RWPE2 (cell line): ENCODE measurements around the gene MUC5B.

Experiments
- ATAC-seq: fragments of 200-7000 bp; cut with Tn5 transposase; 3 replicates; pipeline ENCODE4 v1.9.1; 2021; ENCODE audit warnings: low read depth
- DNase-seq: peaks from one replicate; pipeline ENCODE4 v3.0.0-alpha.2; 2020; ENCODE audit warnings: low spot score
- H3K27ac ChIP-seq: fragments of 450-650 bp; 2 replicates; pipeline ENCODE4 v1.5.1; 2017; ENCODE audit warnings: mild to moderate bottlenecking; ENCODE audit not compliant: poor library complexity, severe bottlenecking
- H3K27me3 ChIP-seq: fragments of 250-450 bp; sonication (Bioruptor Pico); 2 replicates; pipeline ENCODE4 v1.5.1; 2021; ENCODE audit warnings: mild to moderate bottlenecking, moderate library complexity; ENCODE audit not compliant: insufficient read depth, poor library complexity, severe bottlenecking
- H3K36me3 ChIP-seq: fragments of 250-450 bp; sonication (Bioruptor Pico); 2 replicates; pipeline ENCODE4 v1.5.1; 2020; ENCODE audit warnings: low read depth, mild to moderate bottlenecking, moderate library complexity
- H3K4me1 ChIP-seq: fragments of 250-450 bp; sonication (Bioruptor Pico); 2 replicates; pipeline ENCODE4 v1.5.1; 2021; ENCODE audit warnings: mild to moderate bottlenecking, moderate library complexity; ENCODE audit not compliant: insufficient read depth, poor library complexity, severe bottlenecking
- H3K4me3 ChIP-seq: fragments of 250-450 bp; sonication (Bioruptor Pico); 2 replicates; pipeline ENCODE4 v1.5.1; 2021; ENCODE audit warnings: mild to moderate bottlenecking, moderate library complexity; ENCODE audit not compliant: severe bottlenecking
- H3K9me3 ChIP-seq: fragments of 250-450 bp; sonication (Bioruptor Pico); 2 replicates; pipeline ENCODE4 v1.5.1; 2021; ENCODE audit warnings: mild to moderate bottlenecking, moderate library complexity; ENCODE audit not compliant: severe bottlenecking
- TF ChIP-seq, protein P1 (sequence below): fragments of 450-650 bp; IDR thresholded peaks from one replicate; pipeline ENCODE4 v1.5.1; 2017; ENCODE audit warnings: mild to moderate bottlenecking, moderate library complexity; ENCODE audit not compliant: poor library complexity, severe bottlenecking

The MUC5B gene

DNA sequence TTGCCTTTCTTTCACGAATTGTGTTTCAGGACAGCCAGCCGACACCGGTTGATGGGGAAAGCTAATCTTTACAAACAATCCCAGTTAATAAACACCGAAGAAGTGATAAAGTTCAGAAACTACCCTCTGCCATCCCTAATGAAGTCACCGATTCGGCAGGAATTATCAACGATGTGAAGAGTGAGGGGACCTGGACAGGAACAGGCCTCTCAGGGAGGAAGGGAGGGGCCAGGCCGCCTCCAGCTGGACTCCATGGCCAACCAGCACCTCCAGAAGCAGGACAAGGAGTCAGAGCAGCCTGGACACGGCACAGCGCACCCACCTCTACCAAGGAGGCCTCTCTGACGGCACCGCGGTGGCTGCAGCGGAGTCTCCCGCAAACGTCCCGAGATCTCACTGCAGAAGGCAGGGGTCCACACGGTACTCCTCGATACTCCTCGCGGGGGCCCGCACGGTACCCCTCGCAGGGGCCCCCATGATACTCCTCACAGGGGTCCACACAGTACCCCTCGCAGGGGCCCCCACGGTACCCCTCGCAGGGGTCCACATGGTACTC, 82.7 kb downstream of the MUC5B start:
- peaks cover 27% of the 10 kb centered on the region for H3K4me1 ChIP-seq
- H3K27ac ChIP-seq = no peak overlapping the region
- H3K27me3 ChIP-seq = no peaks in the 10 kb centered on the region
- H3K9me3 ChIP-seq = no peaks in the 10 kb centered on the region
- ATAC-seq (no peak), DNase-seq (no peak)
- H3K4me3 ChIP-seq = no peak overlapping the region
- H3K36me3 ChIP-seq = peaks cover 5% of the 10 kb centered on the region; the same call in 1 of the 2 replicates
- TF ChIP-seq, protein P1, sequence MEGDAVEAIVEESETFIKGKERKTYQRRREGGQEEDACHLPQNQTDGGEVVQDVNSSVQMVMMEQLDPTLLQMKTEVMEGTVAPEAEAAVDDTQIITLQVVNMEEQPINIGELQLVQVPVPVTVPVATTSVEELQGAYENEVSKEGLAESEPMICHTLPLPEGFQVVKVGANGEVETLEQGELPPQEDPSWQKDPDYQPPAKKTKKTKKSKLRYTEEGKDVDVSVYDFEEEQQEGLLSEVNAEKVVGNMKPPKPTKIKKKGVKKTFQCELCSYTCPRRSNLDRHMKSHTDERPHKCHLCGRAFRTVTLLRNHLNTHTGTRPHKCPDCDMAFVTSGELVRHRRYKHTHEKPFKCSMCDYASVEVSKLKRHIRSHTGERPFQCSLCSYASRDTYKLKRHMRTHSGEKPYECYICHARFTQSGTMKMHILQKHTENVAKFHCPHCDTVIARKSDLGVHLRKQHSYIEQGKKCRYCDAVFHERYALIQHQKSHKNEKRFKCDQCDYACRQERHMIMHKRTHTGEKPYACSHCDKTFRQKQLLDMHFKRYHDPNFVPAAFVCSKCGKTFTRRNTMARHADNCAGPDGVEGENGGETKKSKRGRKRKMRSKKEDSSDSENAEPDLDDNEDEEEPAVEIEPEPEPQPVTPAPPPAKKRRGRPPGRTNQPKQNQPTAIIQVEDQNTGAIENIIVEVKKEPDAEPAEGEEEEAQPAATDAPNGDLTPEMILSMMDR = no peak

DNA sequence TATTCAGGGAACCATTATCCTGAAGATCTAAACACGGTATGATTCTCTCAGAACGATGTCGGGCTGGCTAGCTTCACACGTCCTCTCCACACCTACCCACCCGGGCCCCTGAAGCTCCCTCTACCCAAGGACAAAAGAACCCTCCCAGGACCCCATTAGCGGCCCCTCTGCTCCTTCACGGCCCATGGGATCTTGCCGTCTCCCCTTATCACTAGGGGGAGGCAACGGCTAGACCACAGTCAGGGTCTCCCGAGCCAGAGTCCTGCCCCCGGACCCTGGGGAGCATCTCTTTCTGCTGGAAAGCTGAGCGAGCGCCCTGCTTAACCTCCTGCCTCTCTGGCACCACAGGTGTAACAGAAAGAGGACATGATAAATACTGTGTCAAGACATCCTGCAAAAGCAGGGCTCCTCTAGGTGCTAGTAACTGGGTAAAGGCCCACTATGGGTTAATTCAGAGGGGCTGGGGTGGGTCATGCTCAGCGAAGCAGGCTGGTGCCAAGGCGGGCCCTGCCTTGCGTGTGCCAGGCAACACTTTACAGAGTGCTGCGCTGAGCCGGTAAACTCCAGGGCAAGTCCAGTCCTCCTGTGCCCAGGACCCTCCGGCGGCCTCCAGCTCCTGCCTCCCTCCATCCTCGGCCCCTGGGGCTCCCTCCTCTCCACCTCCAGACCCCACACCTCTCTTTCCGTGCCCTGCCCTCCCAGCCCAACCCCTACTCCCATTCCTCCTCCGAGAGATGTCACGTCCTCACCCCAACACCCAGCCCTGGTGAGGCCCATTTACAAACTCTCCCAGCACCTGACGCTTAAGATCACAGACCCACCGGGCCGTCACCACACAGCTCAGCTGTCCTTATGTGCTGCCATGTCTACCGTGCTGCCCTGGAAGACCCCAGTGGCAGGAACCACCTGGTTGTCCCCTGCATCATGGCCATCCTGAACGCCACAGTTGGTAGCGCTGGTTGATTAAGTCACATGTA, 83.6 kb downstream of the MUC5B start:
- no peak for ATAC-seq
- Histone ChIP-seq H3K27me3 (no peaks in the 10 kb centered on the region), H3K27ac (peak overlapping the region; percentile 51), H3K36me3 (peaks cover 5% of the 10 kb centered on the region; the same call in 1 of the 2 replicates), H3K9me3 (no peaks in the 10 kb centered on the region), H3K4me3 (no peak overlapping the region), H3K4me1 (peaks cover 29% of the 10 kb centered on the region)
- TF ChIP-seq, protein P1 = no peak
- DNase-seq = no peak

DNA sequence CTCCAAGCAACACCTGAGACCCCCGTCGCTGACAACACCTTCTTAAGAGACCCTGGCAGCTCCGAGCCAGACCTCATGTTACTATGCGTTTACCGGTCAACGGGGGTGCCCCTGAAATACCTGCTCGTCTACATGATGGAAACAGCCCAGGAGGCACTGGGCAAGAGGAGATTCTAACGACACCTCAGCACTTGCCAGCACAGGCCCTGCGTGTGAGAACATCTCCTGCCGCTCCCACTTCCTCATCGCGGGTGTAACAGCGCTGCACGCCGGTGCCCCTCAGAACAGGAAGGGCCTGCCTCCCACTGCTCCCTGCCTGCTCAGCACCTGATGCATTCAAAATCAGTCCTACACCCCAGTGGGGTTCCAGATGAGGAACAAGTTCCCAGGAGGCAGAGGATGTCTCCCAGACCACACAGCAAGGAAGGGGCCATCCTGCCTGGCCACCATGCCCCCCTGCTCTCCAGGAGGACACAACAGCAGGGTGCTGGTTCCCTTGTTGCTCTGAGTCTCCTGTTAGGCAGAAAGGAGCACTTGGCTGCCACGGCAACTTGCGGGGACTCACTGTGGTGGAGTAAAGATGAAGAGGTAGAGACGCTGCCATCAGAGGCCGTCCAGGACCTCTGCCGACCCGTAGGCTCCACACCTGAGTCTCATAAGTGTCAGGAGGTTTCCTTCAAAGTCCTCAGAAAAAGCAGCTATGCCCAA, 84.5 kb downstream of the MUC5B start:
- peak; percentile 68 for DNase-seq
- H3K27me3 ChIP-seq = no peaks in the 10 kb centered on the region
- H3K27ac ChIP-seq = peak overlapping the region; percentile 51
- H3K9me3 ChIP-seq = no peaks in the 10 kb centered on the region
- H3K4me1 ChIP-seq = peaks cover 29% of the 10 kb centered on the region
- peak; percentile 50 for ATAC-seq
- no peak overlapping the region for H3K4me3 ChIP-seq
- TF ChIP-seq, protein P1 = no peak
- peaks cover 5% of the 10 kb centered on the region; the same call in 1 of the 2 replicates for H3K36me3 ChIP-seq

DNA sequence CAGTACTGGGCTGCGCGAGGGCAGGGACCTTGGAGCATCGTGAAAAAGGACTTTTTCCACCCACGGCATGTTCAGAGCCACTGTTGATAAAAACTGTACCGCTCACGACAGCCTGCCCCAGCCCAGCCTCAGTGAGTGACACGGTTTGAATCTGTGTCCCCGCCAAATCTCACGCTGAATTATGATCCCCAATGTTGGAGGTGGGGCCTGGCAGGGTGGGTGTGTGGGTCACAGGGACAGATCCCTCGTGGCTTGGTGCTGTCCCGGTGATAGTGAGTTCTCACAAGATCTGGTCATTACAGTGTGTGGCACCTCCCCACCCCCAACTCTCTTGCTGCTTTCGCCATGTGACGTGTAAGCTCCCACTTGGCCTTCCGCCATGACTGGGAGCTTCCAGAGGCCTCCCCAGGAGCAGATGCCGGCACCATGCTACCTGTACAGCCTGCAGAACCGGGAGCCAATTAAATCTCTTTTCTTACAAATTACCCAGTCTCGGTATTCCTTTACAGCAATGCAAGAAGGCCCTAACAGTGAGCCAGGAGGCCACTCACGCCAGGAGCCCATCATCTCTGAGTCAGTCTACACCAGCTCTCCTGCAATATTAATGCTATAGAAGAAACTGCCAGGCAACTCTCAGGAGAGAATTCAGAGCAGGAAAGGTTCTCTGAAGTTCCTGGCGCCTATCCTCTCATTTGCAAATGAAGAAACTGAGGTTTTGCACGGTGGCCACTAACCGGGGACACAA, 85.3 kb downstream of the MUC5B start:
- H3K36me3 ChIP-seq = peaks cover 5% of the 10 kb centered on the region; the same call in 1 of the 2 replicates
- TF ChIP-seq, protein P1 = no peak
- peak overlapping the region; percentile 91 for H3K4me3 ChIP-seq
- no peaks in the 10 kb centered on the region for H3K27me3 ChIP-seq
- H3K9me3 ChIP-seq = no peaks in the 10 kb centered on the region
- peaks cover 29% of the 10 kb centered on the region for H3K4me1 ChIP-seq
- H3K27ac ChIP-seq = peak overlapping the region; percentile 51
- DNase-seq (no peak), ATAC-seq (no peak)
